ENCODE measurements around the gene ZFP64. TPM values are rescaled to one million over a fixed set of nuclear protein-coding genes. Genes with fewer than 3 reads are reported as not detected.
A peak's percentile ranks its signal among the peaks of the same experiment; 100 is the strongest.

The ZFP64 gene
- 10 to 100 TPM; 11.7 to 14.8 (median 13.9) TPM for total RNA-seq
- total RNA-seq (2013), result 9.6 TPM

- peaks cover 16 to 21% of the 10 kb centered on the region in 2 donors for H3K4me1 Mint-ChIP-seq
- Histone ChIP-seq H3K4me3 (ENCODE audit: low read length) (peak within 1 kb of the TSS; percentile 91), H3K27me3 (ENCODE audit: control insufficient read depth, insufficient read depth, low read length) (no peaks in the 10 kb centered on the region), H3K36me3 (ENCODE audit: control insufficient read depth, insufficient read depth, low read length) (peaks cover 2% of the 10 kb centered on the region), H3K27ac (ENCODE audit: low read length) (peak within 1 kb of the TSS; percentile 67), H3K4me1 (ENCODE audit: control insufficient read depth, insufficient read depth, low read length) (peaks cover 14% of the 10 kb centered on the region), H3K9me3 (ENCODE audit: control insufficient read depth, insufficient read depth, low read length) (no peaks in the 10 kb centered on the region)
- TF ChIP-seq, protein P1, sequence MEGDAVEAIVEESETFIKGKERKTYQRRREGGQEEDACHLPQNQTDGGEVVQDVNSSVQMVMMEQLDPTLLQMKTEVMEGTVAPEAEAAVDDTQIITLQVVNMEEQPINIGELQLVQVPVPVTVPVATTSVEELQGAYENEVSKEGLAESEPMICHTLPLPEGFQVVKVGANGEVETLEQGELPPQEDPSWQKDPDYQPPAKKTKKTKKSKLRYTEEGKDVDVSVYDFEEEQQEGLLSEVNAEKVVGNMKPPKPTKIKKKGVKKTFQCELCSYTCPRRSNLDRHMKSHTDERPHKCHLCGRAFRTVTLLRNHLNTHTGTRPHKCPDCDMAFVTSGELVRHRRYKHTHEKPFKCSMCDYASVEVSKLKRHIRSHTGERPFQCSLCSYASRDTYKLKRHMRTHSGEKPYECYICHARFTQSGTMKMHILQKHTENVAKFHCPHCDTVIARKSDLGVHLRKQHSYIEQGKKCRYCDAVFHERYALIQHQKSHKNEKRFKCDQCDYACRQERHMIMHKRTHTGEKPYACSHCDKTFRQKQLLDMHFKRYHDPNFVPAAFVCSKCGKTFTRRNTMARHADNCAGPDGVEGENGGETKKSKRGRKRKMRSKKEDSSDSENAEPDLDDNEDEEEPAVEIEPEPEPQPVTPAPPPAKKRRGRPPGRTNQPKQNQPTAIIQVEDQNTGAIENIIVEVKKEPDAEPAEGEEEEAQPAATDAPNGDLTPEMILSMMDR (IDR thresholded peaks at IDR 0.05), result peak; percentile 64
- intact Hi-C loops (cut with micrococcal nuclease), result no loop called here
- DNase-seq, result peak; percentile 69 to 83
- no peaks in the 10 kb centered on the region for H3K36me3 Mint-ChIP-seq
- peak within 1 kb of the TSS; percentile 94 for H3K4me3 Mint-ChIP-seq
- H3K9me3 Mint-ChIP-seq, result no peaks in the 10 kb centered on the region
- ATAC-seq, result peak; percentile 86 to 92 (median 86)
- H3K27ac Mint-ChIP-seq, result peak within 1 kb of the TSS; percentile 74 to 90
- under 1% methylated on average over 70 of the region's 70 CpGs for WGBS (ENCODE audit: insufficient coverage)
- no peaks in the 10 kb centered on the region for H3K27me3 Mint-ChIP-seq (ENCODE audit: low read depth in 2 of 2)
Measured at GRCh38 chr20:52191132-52191915, at the start of gene ZFP64. Gene ZFP64, minus strand, starts transcription at chr20:52191779. Its CDS starts 143 bp downstream, at chr20:52191636.

DNA sequence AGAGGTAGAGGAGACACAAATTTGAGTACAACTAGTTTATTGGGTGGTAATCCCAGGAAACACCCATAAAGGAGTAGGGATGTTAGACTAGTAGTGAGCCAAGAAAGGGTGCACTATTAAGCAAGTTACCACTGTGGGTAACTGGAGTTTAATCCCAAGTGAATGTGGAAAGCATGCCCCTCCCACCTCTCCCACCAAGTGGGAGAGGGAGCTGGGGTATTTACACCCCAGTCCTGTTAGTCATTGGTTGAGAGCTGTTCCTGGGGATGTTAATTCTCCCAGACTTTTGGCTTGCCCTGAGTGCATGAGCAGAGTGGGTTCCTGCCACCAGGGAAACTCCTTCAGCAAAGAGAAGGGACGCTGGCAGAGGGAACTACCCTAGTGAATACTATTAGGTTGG is 49.2 kb upstream of the ZFP64 start:
- Mint-ChIP-seq H3K27ac (no peak overlapping the region), H3K4me3 (no peak overlapping the region), H3K27me3 (ENCODE audit: low read depth in 2 of 2) (peaks cover 5 to 7% of the 10 kb centered on the region in 2 donors), H3K36me3 (no peaks in the 10 kb centered on the region), H3K4me1 (no peaks in the 10 kb centered on the region), H3K9me3 (no peaks in the 10 kb centered on the region)
- Histone ChIP-seq H3K4me3 (ENCODE audit: low read length) (no peak overlapping the region), H3K27ac (ENCODE audit: low read length) (no peak overlapping the region), H3K27me3 (ENCODE audit: control insufficient read depth, insufficient read depth, low read length) (peaks cover 2% of the 10 kb centered on the region), H3K36me3 (ENCODE audit: control insufficient read depth, insufficient read depth, low read length) (no peaks in the 10 kb centered on the region), H3K4me1 (ENCODE audit: control insufficient read depth, insufficient read depth, low read length) (no peaks in the 10 kb centered on the region), H3K9me3 (ENCODE audit: control insufficient read depth, insufficient read depth, low read length) (no peaks in the 10 kb centered on the region)
- 71% methylated on average over 1 of the region's 1 CpG for WGBS (ENCODE audit: insufficient coverage)
- TF ChIP-seq, protein P1 (IDR thresholded peaks at IDR 0.05), result no peak
- DNase-seq (no peak), ATAC-seq (peak in 1 of 3 donors; percentile 10)
- intact Hi-C loops (cut with micrococcal nuclease), result loop anchor here (10.0 kb wide), 1 partner anchor 1954 kb away; no protein-coding TSS in a partner anchor

DNA sequence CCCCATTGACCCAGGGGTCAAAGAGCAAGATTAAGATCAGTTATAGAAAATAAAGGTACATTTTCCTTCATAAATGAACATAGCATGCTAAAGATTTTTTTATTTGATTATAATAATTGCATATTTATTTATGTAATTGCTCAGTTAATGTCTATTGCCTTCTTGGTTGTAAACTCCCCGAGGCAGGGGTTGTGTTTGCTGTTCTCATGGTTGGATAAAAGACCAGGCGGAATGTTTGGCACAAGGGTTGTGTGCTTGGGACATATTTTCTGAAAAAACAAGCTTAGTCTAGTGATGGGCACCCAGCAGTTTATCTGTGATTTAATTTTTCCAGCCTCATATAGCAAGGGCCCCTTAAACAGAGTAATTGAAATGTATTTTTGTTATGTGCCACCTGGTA is 47.5 kb upstream of the ZFP64 start:
- intact Hi-C loops (cut with micrococcal nuclease), result no loop called here
- Mint-ChIP-seq H3K27me3 (ENCODE audit: low read depth in 2 of 2) (peaks cover 3 to 16% of the 10 kb centered on the region in 2 donors), H3K9me3 (no peaks in the 10 kb centered on the region), H3K4me3 (no peak overlapping the region), H3K27ac (no peak overlapping the region), H3K4me1 (no peaks in the 10 kb centered on the region), H3K36me3 (no peaks in the 10 kb centered on the region)
- Histone ChIP-seq H3K27me3 (ENCODE audit: control insufficient read depth, insufficient read depth, low read length) (peaks cover 2% of the 10 kb centered on the region), H3K27ac (ENCODE audit: low read length) (no peak overlapping the region), H3K9me3 (ENCODE audit: control insufficient read depth, insufficient read depth, low read length) (no peaks in the 10 kb centered on the region), H3K4me1 (ENCODE audit: control insufficient read depth, insufficient read depth, low read length) (no peaks in the 10 kb centered on the region), H3K36me3 (ENCODE audit: control insufficient read depth, insufficient read depth, low read length) (no peaks in the 10 kb centered on the region), H3K4me3 (ENCODE audit: low read length) (no peak overlapping the region)
- DNase-seq (no peak), ATAC-seq (no peak)
- WGBS (ENCODE audit: insufficient coverage), result 84% methylated on average over 2 of the region's 2 CpGs
- TF ChIP-seq, protein P1 (IDR thresholded peaks at IDR 0.05), result no peak
